GM12891 (cell line): ENCODE results near the gene HOXA3.

Source experiments
- DNase-seq: peaks from one replicate; pipeline ENCODE4 v3.0.0; 2011; ENCODE audit warnings: low spot score; ENCODE audit not compliant: insufficient read length
- FAIRE-seq: peaks from 2 replicates; lab custom pipeline; 2011; peaks lifted over from hg19 to GRCh38; lab: Jason Lieb, UNC
- PAX5 ChIP-seq: IDR thresholded peaks from 2 replicates; pipeline ENCODE4 v1.6.1; 2011; ENCODE audit warnings: low read length, moderate library complexity, mild to moderate bottlenecking; ENCODE audit not compliant: insufficient read depth, severe bottlenecking
- POLR2A ChIP-seq: IDR thresholded peaks from 2 replicates; pipeline ENCODE4 v1.6.1; 2011; ENCODE audit warnings: low read depth, low read length, control low read depth
- POLR2AphosphoS5 ChIP-seq: IDR thresholded peaks from 2 replicates; pipeline ENCODE4 v1.6.1; 2011; ENCODE audit warnings: low read depth, low read length, control low read depth
- POU2F2 ChIP-seq: IDR thresholded peaks from 2 replicates; pipeline ENCODE4 v1.6.1; 2011; ENCODE audit warnings: low read depth, mild to moderate bottlenecking, control low read depth, low read length, moderate library complexity
- SPI1 ChIP-seq: IDR thresholded peaks from 2 replicates; pipeline ENCODE4 v1.6.1; 2011; ENCODE audit warnings: low read depth, low read length, control low read depth
- TAF1 ChIP-seq: IDR thresholded peaks from 2 replicates; pipeline ENCODE4 v1.6.1; 2011; ENCODE audit warnings: low read depth, low read length, control low read depth

The HOXA3 gene

GRCh38 chr7:27156916-27157701 lies 4.7 kb upstream of the HOXA3 start:
- no peak for FAIRE-seq
- TF ChIP-seq POLR2AphosphoS5 (no peak), PAX5 (no peak), SPI1 (no peak), TAF1 (no peak), POLR2A (no peak), POU2F2 (no peak)
- no peak for DNase-seq

- DNase-seq (no peak), FAIRE-seq (no peak)
Measured at GRCh38 chr7:27156508-27156898, 4.1 kb upstream of the HOXA3 start, which contains the start of gene HOXA7. TSS of gene HOXA7 (minus strand) at chr7:27156675. CDS start at chr7:27156545, 130 bp downstream.

GRCh38 chr7:27155816-27156507 lies 3.6 kb upstream of the HOXA3 start:
- TF ChIP-seq PAX5 (no peak), TAF1 (no peak), POLR2AphosphoS5 (no peak), POU2F2 (no peak), SPI1 (no peak), POLR2A (no peak)
- FAIRE-seq (no peak), DNase-seq (no peak)

More at GRCh38 chr7:27156508-27156898, 4.1 kb upstream of the HOXA3 start, which contains the start of gene HOXA7:
- TF ChIP-seq PAX5 = no peak
- no peak for TF ChIP-seq POU2F2

GRCh38 chr7:27154901-27155815 lies 2.8 kb upstream of the HOXA3 start:
- DNase-seq (no peak), FAIRE-seq (no peak)
- TF ChIP-seq POLR2AphosphoS5 = no peak
- no peak for TF ChIP-seq SPI1
- TF ChIP-seq TAF1 = no peak
- TF ChIP-seq POU2F2 = no peak
- no peak for TF ChIP-seq PAX5
- no peak for TF ChIP-seq POLR2A

GRCh38 chr7:27154369-27154768 lies 2.0 kb upstream of the HOXA3 start:
- DNase-seq (no peak), FAIRE-seq (no peak)
- TF ChIP-seq TAF1 = no peak
- TF ChIP-seq POLR2AphosphoS5 = no peak
- no peak for TF ChIP-seq SPI1
- no peak for TF ChIP-seq POLR2A
- no peak for TF ChIP-seq POU2F2
- TF ChIP-seq PAX5 = no peak

- FAIRE-seq = no peak
- DNase-seq = no peak
Measured at GRCh38 chr7:27153526-27153925, 1.1 kb upstream of the HOXA3 start.

GRCh38 chr7:27152816-27153442 lies 546 bp upstream of the HOXA3 start:
- TF ChIP-seq SPI1 (no peak), POLR2A (no peak), POLR2AphosphoS5 (no peak), PAX5 (no peak), POU2F2 (no peak), TAF1 (no peak)
- FAIRE-seq (no peak), DNase-seq (no peak)

More at GRCh38 chr7:27153526-27153925, 1.1 kb upstream of the HOXA3 start:
- TF ChIP-seq TAF1 (no peak), SPI1 (no peak), PAX5 (no peak), POU2F2 (no peak), POLR2A (no peak)

- FAIRE-seq (no peak), DNase-seq (no peak)
- no peak for TF ChIP-seq PAX5
- TF ChIP-seq POLR2A = no peak
- TF ChIP-seq POLR2AphosphoS5 = no peak
- TF ChIP-seq POU2F2 = no peak
- TF ChIP-seq TAF1 = no peak
- TF ChIP-seq SPI1 = no peak
Measured at GRCh38 chr7:27151341-27151930, 947 bp downstream of the HOXA3 start.
